Erythroblast (primary cell): Measurements from ENCODE around the gene TRPV4.

Experiments used
- GATA1 ChIP-seq: IDR thresholded peaks from 2 replicates; pipeline ENCODE4 v1.6.1; 2011; ENCODE audit warnings: low read depth, mild to moderate bottlenecking, control low read depth, low read length, moderate library complexity
- POLR2A ChIP-seq: IDR thresholded peaks from 2 replicates; pipeline ENCODE4 v1.6.1; 2011; ENCODE audit warnings: mild to moderate bottlenecking, low read length

- TF ChIP-seq POLR2A (no peak), GATA1 (no peak)
Observed at GRCh38 chr12:109829667-109830066, 3.5 kb downstream of the TRPV4 start.
